MM.1S (cell line): ENCODE measurements around the gene BRS3.

Experiments
- DNase-seq: peaks from one replicate; pipeline ENCODE4 v3.0.0-alpha.2; 2015
- H2AFZ ChIP-seq: fragments of 300-600 bp; sonication (generic); 2 replicates; pipeline ENCODE4 v1.6.0; 2016; ENCODE audit warnings: antibody characterized with exemption, low read length
- H3F3A ChIP-seq: fragments of 300-600 bp; sonication (generic); 2 replicates; pipeline ENCODE4 v1.6.1; 2016; ENCODE audit warnings: mild to moderate bottlenecking, antibody characterized with exemption, low read length, moderate library complexity, mixed read lengths; ENCODE audit not compliant: insufficient read depth
- H3K27ac ChIP-seq: fragments of 300-600 bp; sonication (generic); 2 replicates; pipeline ENCODE4 v1.5.1; 2016; ENCODE audit warnings: mild to moderate bottlenecking, low read length
- H3K27me3 ChIP-seq: fragments of 300-600 bp; sonication (generic); replicated peaks from 2 replicates; pipeline ENCODE4 v1.6.0; 2016; ENCODE audit warnings: low read length; ENCODE audit not compliant: insufficient read depth
- H3K36me3 ChIP-seq: fragments of 300-600 bp; sonication (generic); replicated peaks from 2 replicates; pipeline ENCODE4 v1.6.1; 2016; ENCODE audit warnings: mild to moderate bottlenecking, low read length, mixed read lengths; ENCODE audit not compliant: insufficient read depth
- H3K4me1 ChIP-seq: fragments of 300-600 bp; sonication (generic); 2 replicates; pipeline ENCODE4 v1.6.1; 2016; ENCODE audit warnings: low read length, mixed read lengths
- H3K4me2 ChIP-seq: fragments of 300-600 bp; sonication (generic); 2 replicates; pipeline ENCODE4 v1.6.0; 2016; ENCODE audit warnings: low read depth, low read length
- H3K4me3 ChIP-seq: fragments of 300-600 bp; sonication (generic); 2 replicates; pipeline ENCODE4 v1.5.1; 2016; ENCODE audit warnings: low read length, mixed read lengths
- H3K79me2 ChIP-seq: fragments of 300-600 bp; sonication (generic); 2 replicates; pipeline ENCODE4 v1.6.1; 2016; ENCODE audit warnings: mixed run types, low read length, mixed read lengths
- H3K9ac ChIP-seq: fragments of 300-600 bp; sonication (generic); 2 replicates; pipeline ENCODE4 v1.6.1; 2016; ENCODE audit warnings: low read length, mixed read lengths
- H3K9me2 ChIP-seq: fragments of 300-600 bp; sonication (generic); replicated peaks from 2 replicates; pipeline ENCODE4 v1.6.1; 2016; ENCODE audit warnings: mild to moderate bottlenecking, low read length, mixed read lengths; ENCODE audit not compliant: insufficient read depth
- H3K9me3 ChIP-seq: fragments of 300-600 bp; sonication (generic); replicated peaks from 2 replicates; pipeline ENCODE4 v1.6.1; 2016; ENCODE audit warnings: mild to moderate bottlenecking, low read length, mixed read lengths; ENCODE audit not compliant: insufficient read depth
- H4K20me1 ChIP-seq: fragments of 300-600 bp; sonication (generic); 2 replicates; pipeline ENCODE4 v1.6.1; 2016; ENCODE audit warnings: mild to moderate bottlenecking, low read length, moderate library complexity, mixed read lengths; ENCODE audit not compliant: insufficient read depth
- EZH2 ChIP-seq: fragments of 300-600 bp; sonication (generic); optimal IDR thresholded peaks from 2 replicates; pipeline ENCODE3; 2017; ENCODE audit warnings: low read depth, mild to moderate bottlenecking, antibody characterized with exemption, low read length, mixed read lengths
- EZH2phosphoT487 ChIP-seq: fragments of 300-600 bp; sonication (generic); IDR thresholded peaks from 2 replicates; pipeline ENCODE4 v1.6.1; 2018; ENCODE audit warnings: antibody characterized with exemption, low read length
- TF ChIP-seq, protein P1 (sequence below): fragments of 300-600 bp; sonication (generic); IDR thresholded peaks from 2 replicates; pipeline ENCODE4 v1.5.1; 2016; ENCODE audit warnings: antibody characterized with exemption, low read length, mixed read lengths

BRS3 gene

DNA sequence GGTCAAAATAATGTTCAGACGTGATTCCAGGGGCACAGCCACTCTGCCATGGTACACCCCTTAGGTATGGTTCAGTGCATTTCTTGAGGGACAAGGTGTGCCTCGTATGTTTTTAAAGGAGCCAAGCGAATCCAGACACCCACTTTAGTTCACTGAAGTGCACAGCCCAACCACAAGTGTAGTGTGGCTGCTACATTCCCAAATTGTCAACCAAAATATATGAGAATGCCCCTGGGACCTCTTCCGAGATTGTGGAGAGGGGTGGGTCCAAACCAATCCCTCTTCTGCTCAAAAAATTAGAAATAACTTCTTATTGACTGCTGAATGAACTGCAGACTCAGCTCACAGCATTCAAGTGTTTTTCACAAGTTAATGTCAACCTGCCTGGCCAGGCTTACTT is 7.4 kb upstream of the BRS3 start:
- Histone ChIP-seq H3K79me2 (no peaks in the 10 kb centered on the region), H4K20me1 (no peaks in the 10 kb centered on the region), H3K4me1 (no peaks in the 10 kb centered on the region), H2AFZ (no peak overlapping the region), H3K9me3 (no peaks in the 10 kb centered on the region), H3K27me3 (no peaks in the 10 kb centered on the region), H3F3A (no peaks in the 10 kb centered on the region), H3K4me2 (no peak overlapping the region), H3K36me3 (no peaks in the 10 kb centered on the region), H3K27ac (no peak overlapping the region), H3K9me2 (no peaks in the 10 kb centered on the region), H3K4me3 (no peak overlapping the region), H3K9ac (no peak overlapping the region)
- no peak for DNase-seq
- TF ChIP-seq, protein P1, sequence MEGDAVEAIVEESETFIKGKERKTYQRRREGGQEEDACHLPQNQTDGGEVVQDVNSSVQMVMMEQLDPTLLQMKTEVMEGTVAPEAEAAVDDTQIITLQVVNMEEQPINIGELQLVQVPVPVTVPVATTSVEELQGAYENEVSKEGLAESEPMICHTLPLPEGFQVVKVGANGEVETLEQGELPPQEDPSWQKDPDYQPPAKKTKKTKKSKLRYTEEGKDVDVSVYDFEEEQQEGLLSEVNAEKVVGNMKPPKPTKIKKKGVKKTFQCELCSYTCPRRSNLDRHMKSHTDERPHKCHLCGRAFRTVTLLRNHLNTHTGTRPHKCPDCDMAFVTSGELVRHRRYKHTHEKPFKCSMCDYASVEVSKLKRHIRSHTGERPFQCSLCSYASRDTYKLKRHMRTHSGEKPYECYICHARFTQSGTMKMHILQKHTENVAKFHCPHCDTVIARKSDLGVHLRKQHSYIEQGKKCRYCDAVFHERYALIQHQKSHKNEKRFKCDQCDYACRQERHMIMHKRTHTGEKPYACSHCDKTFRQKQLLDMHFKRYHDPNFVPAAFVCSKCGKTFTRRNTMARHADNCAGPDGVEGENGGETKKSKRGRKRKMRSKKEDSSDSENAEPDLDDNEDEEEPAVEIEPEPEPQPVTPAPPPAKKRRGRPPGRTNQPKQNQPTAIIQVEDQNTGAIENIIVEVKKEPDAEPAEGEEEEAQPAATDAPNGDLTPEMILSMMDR, result no peak
- TF ChIP-seq EZH2, result no peak
- TF ChIP-seq EZH2phosphoT487, result no peak

DNA sequence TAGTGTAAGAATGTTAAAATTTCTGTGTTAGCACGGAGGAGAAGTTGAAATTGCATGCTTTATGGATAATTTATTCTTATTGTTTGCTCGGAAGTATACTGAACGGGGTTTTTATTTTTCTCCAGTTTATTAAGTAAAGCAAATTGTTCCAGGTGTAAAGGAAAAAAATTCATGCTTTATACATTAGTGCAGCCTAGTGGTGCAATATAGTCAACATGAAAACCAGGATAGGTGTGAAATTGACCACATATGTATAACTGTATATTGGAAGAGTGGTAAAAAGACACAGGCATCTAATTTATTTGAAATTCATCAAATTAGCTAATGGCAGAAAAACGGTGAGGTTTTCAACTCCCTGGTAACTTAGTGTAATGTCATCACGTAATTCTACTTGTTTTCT is 959 bp downstream of the BRS3 start:
- Histone ChIP-seq H3K27me3 (no peaks in the 10 kb centered on the region), H3K4me3 (no peak overlapping the region), H3K9me2 (no peaks in the 10 kb centered on the region), H4K20me1 (no peaks in the 10 kb centered on the region), H3K27ac (no peak overlapping the region), H3K4me1 (no peaks in the 10 kb centered on the region), H3F3A (no peaks in the 10 kb centered on the region), H3K36me3 (no peaks in the 10 kb centered on the region), H2AFZ (no peak overlapping the region), H3K9me3 (no peaks in the 10 kb centered on the region), H3K4me2 (no peak overlapping the region), H3K79me2 (no peaks in the 10 kb centered on the region), H3K9ac (no peak overlapping the region)
- DNase-seq, result no peak
- no peak for TF ChIP-seq EZH2

DNA sequence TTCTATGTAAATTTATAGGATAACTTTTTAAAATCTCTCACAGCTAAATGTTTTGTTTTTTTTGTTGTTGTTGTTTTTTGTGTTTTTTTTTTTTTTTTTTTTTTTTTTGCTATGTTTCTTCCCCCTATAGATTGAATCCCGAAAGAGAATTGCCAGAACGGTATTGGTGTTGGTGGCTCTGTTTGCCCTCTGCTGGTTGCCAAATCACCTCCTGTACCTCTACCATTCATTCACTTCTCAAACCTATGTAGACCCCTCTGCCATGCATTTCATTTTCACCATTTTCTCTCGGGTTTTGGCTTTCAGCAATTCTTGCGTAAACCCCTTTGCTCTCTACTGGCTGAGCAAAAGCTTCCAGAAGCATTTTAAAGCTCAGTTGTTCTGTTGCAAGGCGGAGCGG is 4.1 kb downstream of the BRS3 start:
- no peaks in the 10 kb centered on the region for H3K4me1 ChIP-seq
- H4K20me1 ChIP-seq, result no peaks in the 10 kb centered on the region
- no peaks in the 10 kb centered on the region for H3K9me3 ChIP-seq
- no peak for DNase-seq
- no peaks in the 10 kb centered on the region for H3K79me2 ChIP-seq
- no peak overlapping the region for H2AFZ ChIP-seq
- no peaks in the 10 kb centered on the region for H3K9me2 ChIP-seq
- H3K36me3 ChIP-seq, result no peaks in the 10 kb centered on the region
- H3K27me3 ChIP-seq, result no peaks in the 10 kb centered on the region
- no peak overlapping the region for H3K4me2 ChIP-seq
- H3K9ac ChIP-seq, result no peak overlapping the region
- H3K4me3 ChIP-seq, result no peak overlapping the region
- no peak overlapping the region for H3K27ac ChIP-seq
- peaks cover 6% of the 10 kb centered on the region for H3F3A ChIP-seq
- TF ChIP-seq, protein P1, result no peak
- no peak for TF ChIP-seq EZH2
- TF ChIP-seq EZH2phosphoT487, result no peak

DNA sequence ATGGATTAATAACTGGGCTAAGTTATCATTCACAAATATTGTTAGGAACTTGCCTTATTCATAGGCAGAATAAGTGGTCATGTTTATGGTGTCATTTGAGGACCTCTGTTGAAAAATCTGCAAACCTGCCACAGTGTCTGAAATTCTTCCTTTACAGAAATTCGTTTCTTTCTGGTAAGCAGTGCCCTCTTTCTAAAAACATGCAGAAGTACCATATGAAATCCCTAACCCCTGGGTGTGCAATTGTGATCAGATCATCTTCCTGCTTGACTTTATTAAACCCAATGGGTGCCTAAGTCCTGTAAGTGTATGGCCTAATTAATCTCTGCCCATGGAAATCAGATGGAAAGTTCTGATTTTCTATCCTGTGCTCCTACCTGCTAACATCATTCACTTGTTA is 5.3 kb downstream of the BRS3 start:
- peaks cover 5% of the 10 kb centered on the region for H3K79me2 ChIP-seq
- H3K27me3 ChIP-seq, result no peaks in the 10 kb centered on the region
- H3K4me2 ChIP-seq, result no peak overlapping the region
- H3F3A ChIP-seq, result peaks cover 10% of the 10 kb centered on the region
- DNase-seq, result no peak
- H2AFZ ChIP-seq, result no peak overlapping the region
- H3K4me1 ChIP-seq, result no peaks in the 10 kb centered on the region
- H3K4me3 ChIP-seq, result no peak overlapping the region
- H3K9ac ChIP-seq, result no peak overlapping the region
- H3K36me3 ChIP-seq, result no peaks in the 10 kb centered on the region
- H3K9me3 ChIP-seq, result no peaks in the 10 kb centered on the region
- no peaks in the 10 kb centered on the region for H3K9me2 ChIP-seq
- TF ChIP-seq, protein P1, result no peak
- H3K27ac ChIP-seq, result no peak overlapping the region
- no peaks in the 10 kb centered on the region for H4K20me1 ChIP-seq
